ENCODE measurements around the gene ST3GAL4.

DNA sequence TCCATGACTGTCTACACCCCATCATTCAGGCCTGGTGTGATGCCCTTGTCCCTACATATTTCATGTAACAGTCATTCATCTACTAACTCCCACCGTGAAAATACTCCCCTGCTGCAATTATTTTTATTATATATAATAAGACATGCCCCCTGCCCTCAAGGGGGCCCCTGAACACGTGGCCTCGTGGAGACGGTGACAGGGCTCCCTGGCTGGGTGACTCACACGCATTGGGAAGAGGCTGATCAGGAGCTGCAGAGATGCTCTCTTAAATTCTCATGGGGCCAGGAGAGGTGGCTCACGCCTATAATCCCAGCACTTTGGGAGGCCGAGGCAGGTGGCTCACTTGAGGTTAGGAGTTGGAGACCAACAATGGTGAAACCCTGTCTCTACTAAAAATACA lies 88.6 kb downstream of the ST3GAL4 start:
- TF ChIP-seq, protein P1, sequence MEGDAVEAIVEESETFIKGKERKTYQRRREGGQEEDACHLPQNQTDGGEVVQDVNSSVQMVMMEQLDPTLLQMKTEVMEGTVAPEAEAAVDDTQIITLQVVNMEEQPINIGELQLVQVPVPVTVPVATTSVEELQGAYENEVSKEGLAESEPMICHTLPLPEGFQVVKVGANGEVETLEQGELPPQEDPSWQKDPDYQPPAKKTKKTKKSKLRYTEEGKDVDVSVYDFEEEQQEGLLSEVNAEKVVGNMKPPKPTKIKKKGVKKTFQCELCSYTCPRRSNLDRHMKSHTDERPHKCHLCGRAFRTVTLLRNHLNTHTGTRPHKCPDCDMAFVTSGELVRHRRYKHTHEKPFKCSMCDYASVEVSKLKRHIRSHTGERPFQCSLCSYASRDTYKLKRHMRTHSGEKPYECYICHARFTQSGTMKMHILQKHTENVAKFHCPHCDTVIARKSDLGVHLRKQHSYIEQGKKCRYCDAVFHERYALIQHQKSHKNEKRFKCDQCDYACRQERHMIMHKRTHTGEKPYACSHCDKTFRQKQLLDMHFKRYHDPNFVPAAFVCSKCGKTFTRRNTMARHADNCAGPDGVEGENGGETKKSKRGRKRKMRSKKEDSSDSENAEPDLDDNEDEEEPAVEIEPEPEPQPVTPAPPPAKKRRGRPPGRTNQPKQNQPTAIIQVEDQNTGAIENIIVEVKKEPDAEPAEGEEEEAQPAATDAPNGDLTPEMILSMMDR (IDR thresholded peaks at IDR 0.05), result no peak
- no peak for TF ChIP-seq POLR2A (IDR thresholded peaks at IDR 0.05)

Data from sigmoid colon (tissue), 3 donors.